GM10266 (cell line): ENCODE data around the gene LIF.
A peak's percentile ranks its signal among the peaks of the same experiment; 100 is the strongest.

Source experiments
- DNase-seq: peaks from one replicate; pipeline ENCODE4 v3.0.0; 2012; ENCODE audit errors: extremely low spot score
- TF ChIP-seq, protein P1 (sequence below): IDR thresholded peaks from 2 replicates; pipeline ENCODE4 v1.5.1; 2012; ENCODE audit warnings: mild to moderate bottlenecking, low read depth; ENCODE audit not compliant: control insufficient read depth, insufficient read depth; ENCODE audit errors: missing control alignments

LIF gene

DNA sequence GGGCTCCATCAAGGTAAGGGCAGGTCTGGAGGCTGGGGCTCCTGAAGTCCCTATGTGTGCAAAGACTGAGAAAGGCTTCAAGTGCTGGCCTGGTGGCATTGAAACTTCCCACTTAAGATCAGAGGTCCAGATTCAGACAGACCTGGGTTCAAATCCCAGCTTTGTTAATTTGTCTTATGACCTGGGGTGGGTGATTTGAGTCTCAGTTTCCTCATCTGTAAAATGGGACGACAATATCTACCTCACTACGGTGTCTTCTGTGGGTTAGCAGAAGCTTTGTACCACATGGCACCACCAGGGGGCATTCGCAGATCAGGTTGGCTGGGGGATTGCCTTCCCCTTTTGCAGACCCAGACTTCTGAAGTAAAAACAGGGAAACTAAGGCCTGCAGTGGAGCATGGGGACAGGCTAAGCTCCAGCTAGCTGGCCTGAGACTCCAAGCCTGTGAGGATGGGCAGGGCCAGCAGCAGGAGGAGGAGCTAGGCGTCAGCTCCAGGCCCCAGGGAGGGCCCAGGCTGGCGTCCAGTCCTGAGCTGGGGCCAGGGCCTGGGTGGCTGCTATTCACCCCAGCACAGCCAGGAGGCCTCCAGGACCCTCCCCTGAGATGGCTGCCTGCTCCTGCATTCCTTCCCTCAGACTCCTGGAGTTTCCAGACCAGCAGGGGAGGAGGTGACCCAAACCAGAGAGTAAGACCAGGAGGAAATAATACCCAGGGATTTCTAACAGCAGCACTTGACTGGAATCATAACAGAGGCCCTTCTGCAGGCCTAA, 41.3 kb upstream of the LIF start:
- TF ChIP-seq, protein P1, sequence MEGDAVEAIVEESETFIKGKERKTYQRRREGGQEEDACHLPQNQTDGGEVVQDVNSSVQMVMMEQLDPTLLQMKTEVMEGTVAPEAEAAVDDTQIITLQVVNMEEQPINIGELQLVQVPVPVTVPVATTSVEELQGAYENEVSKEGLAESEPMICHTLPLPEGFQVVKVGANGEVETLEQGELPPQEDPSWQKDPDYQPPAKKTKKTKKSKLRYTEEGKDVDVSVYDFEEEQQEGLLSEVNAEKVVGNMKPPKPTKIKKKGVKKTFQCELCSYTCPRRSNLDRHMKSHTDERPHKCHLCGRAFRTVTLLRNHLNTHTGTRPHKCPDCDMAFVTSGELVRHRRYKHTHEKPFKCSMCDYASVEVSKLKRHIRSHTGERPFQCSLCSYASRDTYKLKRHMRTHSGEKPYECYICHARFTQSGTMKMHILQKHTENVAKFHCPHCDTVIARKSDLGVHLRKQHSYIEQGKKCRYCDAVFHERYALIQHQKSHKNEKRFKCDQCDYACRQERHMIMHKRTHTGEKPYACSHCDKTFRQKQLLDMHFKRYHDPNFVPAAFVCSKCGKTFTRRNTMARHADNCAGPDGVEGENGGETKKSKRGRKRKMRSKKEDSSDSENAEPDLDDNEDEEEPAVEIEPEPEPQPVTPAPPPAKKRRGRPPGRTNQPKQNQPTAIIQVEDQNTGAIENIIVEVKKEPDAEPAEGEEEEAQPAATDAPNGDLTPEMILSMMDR, result peak; percentile 83
- peak; percentile 83 for DNase-seq

DNA sequence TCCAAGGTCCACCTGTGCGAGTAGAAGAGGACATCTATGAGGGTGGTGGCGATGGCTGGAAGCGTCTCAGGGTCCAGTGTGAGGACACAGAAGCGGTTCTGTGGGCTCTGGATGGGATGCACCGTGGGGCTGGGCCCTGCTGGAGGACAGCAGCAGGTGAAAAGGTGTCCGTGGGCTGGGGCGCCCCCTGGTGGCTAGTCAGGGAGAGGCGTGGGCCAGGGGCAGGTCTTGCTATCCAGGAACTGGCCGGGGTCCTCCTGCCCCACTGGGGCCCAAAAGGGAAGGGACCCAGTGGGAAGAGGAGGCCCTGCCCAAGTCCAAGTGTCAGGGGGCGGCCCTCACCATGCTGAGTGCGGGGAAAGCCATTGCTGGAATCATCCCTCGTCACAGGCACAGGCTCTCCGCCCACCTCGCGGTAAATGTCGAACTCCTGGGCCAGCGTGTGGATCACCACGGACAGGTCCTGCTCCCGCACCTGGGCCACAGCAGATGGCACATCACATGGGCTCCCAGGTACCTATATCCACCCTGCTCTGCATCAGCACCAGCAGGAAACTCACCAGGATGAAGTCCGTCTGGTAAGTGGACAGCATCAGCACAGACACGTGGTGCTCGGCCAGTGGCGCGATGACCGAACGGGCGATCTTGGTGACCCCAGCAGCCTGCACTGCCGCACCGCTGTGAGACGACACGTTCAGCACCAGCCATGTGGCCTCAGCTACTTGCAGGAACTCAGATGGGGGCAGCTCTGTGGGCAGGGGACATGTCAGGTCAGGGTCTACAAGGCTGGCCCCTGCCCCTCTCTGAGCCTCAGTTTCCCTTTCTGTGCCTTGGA, 40.5 kb upstream of the LIF start:
- peak; percentile 84 for DNase-seq

DNA sequence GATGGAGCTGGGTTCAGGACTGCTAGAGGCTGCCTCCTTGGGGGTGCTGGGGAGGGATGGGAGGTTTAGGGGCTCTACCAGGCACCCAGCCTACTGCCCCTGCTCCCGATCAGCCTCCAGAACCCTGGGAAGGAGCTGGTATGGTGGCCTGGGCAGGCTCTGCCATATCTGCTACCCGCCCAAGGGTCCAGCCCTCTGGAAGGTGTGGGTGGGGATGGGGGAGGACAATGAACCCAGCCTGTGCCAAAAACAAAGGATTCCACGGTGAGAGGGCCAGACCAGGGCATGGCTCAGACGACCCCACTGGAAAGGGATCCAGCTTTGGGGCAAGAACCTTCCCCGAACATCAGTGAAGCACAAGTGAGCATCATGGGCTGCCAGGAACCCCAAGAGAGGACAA, 39.8 kb upstream of the LIF start:
- TF ChIP-seq, protein P1, result no peak
- DNase-seq, result no peak

More for the DNA sequence above, 40.5 kb upstream of the LIF start:
- TF ChIP-seq, protein P1, result peak; percentile 88

- DNase-seq, result no peak
- TF ChIP-seq, protein P1, result no peak
Measured at GRCh38 chr22:30285846-30286200, 39.3 kb upstream of the LIF start.

DNA sequence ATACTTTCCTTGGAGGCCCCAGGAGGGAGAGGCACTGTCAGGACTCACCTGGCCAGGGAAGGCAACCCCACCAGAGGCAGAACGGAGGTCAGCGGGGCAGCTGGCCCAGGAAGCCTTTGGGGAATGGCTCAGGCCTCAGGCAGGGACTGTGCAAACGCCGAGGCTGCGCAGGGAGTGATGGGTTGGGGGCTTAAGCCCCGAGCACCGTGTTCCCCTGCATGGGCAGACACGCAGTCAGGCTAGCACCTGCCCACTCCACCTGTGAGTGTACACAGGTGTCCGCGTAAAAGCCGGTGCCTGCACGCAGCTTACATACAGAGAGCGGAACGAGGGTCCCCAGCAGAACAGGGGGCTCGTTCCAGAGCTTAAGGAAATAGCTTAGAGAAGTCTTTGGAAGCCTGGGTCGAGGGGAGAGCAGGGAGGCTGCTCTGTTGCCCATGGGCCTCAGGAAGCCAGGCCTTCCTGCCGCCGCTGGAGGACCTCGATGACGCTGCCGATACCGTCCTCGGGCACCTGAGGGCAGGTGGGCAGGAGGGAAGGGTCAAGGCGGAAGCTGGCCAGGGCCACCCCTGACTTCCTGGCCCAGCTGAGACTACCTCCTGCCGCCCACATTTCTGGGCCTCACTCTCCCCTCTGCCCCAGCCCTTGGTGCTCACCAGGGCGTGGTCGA, 38.8 kb upstream of the LIF start:
- TF ChIP-seq, protein P1, result no peak

DNA sequence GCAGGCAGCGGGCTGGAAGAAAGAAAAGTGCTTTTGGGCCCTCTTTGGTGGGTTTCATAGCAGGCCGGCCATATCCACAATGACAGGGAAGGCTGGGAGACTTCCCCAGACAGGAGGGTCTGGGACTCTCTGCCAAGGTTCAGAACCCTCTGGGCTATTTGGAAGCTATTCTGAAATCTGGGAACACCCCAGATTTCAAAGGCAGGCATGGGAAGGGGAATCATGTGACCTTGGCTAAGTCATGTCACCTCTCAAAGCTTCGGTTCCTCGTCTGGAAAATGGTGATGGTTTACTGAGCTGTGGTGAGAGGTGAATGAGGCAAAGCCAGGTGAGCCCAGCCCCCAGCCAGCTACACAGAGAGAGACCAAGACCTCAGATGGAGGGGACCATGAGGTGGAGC, 38.1 kb upstream of the LIF start:
- TF ChIP-seq, protein P1, result no peak
- no peak for DNase-seq

More for the DNA sequence above, 38.8 kb upstream of the LIF start:
- no peak for DNase-seq
